Measurements from ENCODE around the gene PGM2L1. TPM values are rescaled to one million over a fixed set of nuclear protein-coding genes. Genes with fewer than 3 reads are reported as not detected.

Gene PGM2L1
- total and polyA plus RNA-seq, 2 experiments from 2014 or later, result 32.6 to 44.4 TPM

- Mint-ChIP-seq H3K4me1 (peaks cover 25% of the 10 kb centered on the region), H3K36me3 (ENCODE audit: low read depth) (no peaks in the 10 kb centered on the region), H3K27ac (no peak overlapping the region), H3K4me3 (no peak overlapping the region), H3K9me3 (no peaks in the 10 kb centered on the region), H3K27me3 (ENCODE audit: insufficient read depth, low read depth, poor library complexity) (peaks cover 4% of the 10 kb centered on the region)
- H3K4me3 ChIP-seq, result no peak overlapping the region
- no peaks in the 10 kb centered on the region for H3F3A ChIP-seq (replicated peaks; ENCODE audit: low read depth)
- no peaks in the 10 kb centered on the region for H4K20me1 ChIP-seq (replicated peaks; ENCODE audit: insufficient read depth)
- H3K27ac ChIP-seq (ENCODE audit: low read depth), result no peak overlapping the region
- no peak for TF ChIP-seq CTCF (conservative IDR thresholded peaks at IDR 0.05; ENCODE audit: low read depth in 2 of 2)
- no peak for TF ChIP-seq NANOG (IDR thresholded peaks at IDR 0.05; ENCODE audit: borderline replicate concordance)
- no peak for TF ChIP-seq STAT1 (IDR thresholded peaks at IDR 0.05; ENCODE audit: unreplicated experiment)
- TF ChIP-seq ZNF331 (CRISPR knock-in tag; IDR thresholded peaks at IDR 0.05; ENCODE audit: low read depth), result no peak
- no peak for TF ChIP-seq ZNF462 (CRISPR knock-in tag; IDR thresholded peaks at IDR 0.05)
- TF ChIP-seq, protein P1, sequence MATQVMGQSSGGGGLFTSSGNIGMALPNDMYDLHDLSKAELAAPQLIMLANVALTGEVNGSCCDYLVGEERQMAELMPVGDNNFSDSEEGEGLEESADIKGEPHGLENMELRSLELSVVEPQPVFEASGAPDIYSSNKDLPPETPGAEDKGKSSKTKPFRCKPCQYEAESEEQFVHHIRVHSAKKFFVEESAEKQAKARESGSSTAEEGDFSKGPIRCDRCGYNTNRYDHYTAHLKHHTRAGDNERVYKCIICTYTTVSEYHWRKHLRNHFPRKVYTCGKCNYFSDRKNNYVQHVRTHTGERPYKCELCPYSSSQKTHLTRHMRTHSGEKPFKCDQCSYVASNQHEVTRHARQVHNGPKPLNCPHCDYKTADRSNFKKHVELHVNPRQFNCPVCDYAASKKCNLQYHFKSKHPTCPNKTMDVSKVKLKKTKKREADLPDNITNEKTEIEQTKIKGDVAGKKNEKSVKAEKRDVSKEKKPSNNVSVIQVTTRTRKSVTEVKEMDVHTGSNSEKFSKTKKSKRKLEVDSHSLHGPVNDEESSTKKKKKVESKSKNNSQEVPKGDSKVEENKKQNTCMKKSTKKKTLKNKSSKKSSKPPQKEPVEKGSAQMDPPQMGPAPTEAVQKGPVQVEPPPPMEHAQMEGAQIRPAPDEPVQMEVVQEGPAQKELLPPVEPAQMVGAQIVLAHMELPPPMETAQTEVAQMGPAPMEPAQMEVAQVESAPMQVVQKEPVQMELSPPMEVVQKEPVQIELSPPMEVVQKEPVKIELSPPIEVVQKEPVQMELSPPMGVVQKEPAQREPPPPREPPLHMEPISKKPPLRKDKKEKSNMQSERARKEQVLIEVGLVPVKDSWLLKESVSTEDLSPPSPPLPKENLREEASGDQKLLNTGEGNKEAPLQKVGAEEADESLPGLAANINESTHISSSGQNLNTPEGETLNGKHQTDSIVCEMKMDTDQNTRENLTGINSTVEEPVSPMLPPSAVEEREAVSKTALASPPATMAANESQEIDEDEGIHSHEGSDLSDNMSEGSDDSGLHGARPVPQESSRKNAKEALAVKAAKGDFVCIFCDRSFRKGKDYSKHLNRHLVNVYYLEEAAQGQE (IDR thresholded peaks at IDR 0.05; ENCODE audit: unreplicated experiment), result no peak
- TF ChIP-seq CREB1 (CRISPR knock-in tag; IDR thresholded peaks at IDR 0.05; ENCODE audit: low read depth), result no peak
- no peak for TF ChIP-seq EZH2 (IDR thresholded peaks at IDR 0.05; ENCODE audit: low read depth, unreplicated experiment)
- no peak for TF ChIP-seq JUNB (IDR thresholded peaks at IDR 0.05; ENCODE audit: unreplicated experiment)
- TF ChIP-seq EZH2phosphoT487 (IDR thresholded peaks at IDR 0.05; ENCODE audit: unreplicated experiment), result no peak
- TF ChIP-seq POLR2AphosphoS5 (IDR thresholded peaks at IDR 0.05; ENCODE audit: low read depth), result no peak
- no peak for TF ChIP-seq ZNF114 (CRISPR knock-in tag; IDR thresholded peaks at IDR 0.05)
- no peak for TF ChIP-seq ETS1 (IDR thresholded peaks at IDR 0.05)
- H3K9me2 ChIP-seq (ENCODE audit: insufficient read depth), result no peaks in the 10 kb centered on the region
- DNase-seq (ENCODE audit: low spot score), result no peak
- peaks cover 72% of the 10 kb centered on the region for H3K79me2 ChIP-seq (replicated peaks; ENCODE audit: insufficient read depth)
- H2AFZ ChIP-seq, result no peak overlapping the region
- H3K27me3 ChIP-seq (ENCODE audit: insufficient read depth), result no peaks in the 10 kb centered on the region
- H3K4me1 ChIP-seq (ENCODE audit: insufficient read depth), result peaks cover 29% of the 10 kb centered on the region
- no peak overlapping the region for H3K4me2 ChIP-seq
- 0 out of 2 replicates have a peak, but pooled peaks cover 2% of the 10 kb centered on the region for H3K36me3 ChIP-seq (ENCODE audit: insufficient read depth)
- ATAC-seq, result no peak
Measured at GRCh38 chr11:74390697-74391096, 7.5 kb downstream of the PGM2L1 start.
